Right lobe of liver (tissue), 4 donors: Measurements from ENCODE around the gene TBC1D1.

Source experiments
- POLR2A ChIP-seq: fragments of 450-650 bp; IDR thresholded peaks from one replicate; pipeline ENCODE4 v1.6.1; 2017; ENCODE audit warnings: antibody characterized with exemption, mild to moderate bottlenecking
- TF ChIP-seq, protein P1 (sequence below), 4 donors: fragments of 200-600 bp in 3 of 4; fragments of 450-650 bp in 1 of 4; IDR thresholded peaks; one replicate each; pipeline versions ENCODE4 v1.5.1 to v1.8.0; 2016 to 2022; ENCODE audit warnings: antibody characterized with exemption in 4 of 4, mild to moderate bottlenecking in 2 of 4
- donor health status: DM: no; HTN: no; CAD: no.
- donor health status: DM: no; HTN: no; CAD: no.
- donor health status: DM: no; HTN: yes; CAD: no.

GRCh38 chr4:37884855-37885487 is 5.9 kb upstream of the TBC1D1 start:
- TF ChIP-seq, protein P1, sequence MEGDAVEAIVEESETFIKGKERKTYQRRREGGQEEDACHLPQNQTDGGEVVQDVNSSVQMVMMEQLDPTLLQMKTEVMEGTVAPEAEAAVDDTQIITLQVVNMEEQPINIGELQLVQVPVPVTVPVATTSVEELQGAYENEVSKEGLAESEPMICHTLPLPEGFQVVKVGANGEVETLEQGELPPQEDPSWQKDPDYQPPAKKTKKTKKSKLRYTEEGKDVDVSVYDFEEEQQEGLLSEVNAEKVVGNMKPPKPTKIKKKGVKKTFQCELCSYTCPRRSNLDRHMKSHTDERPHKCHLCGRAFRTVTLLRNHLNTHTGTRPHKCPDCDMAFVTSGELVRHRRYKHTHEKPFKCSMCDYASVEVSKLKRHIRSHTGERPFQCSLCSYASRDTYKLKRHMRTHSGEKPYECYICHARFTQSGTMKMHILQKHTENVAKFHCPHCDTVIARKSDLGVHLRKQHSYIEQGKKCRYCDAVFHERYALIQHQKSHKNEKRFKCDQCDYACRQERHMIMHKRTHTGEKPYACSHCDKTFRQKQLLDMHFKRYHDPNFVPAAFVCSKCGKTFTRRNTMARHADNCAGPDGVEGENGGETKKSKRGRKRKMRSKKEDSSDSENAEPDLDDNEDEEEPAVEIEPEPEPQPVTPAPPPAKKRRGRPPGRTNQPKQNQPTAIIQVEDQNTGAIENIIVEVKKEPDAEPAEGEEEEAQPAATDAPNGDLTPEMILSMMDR (IDR thresholded peaks at IDR 0.05): no peak
- no peak for TF ChIP-seq POLR2A
